CD4-positive, CD25-positive, alpha-beta regulatory T cell (primary cell): Measurements from ENCODE around the gene ZBTB42. TPM values are rescaled to one million over a fixed set of nuclear protein-coding genes. Genes with fewer than 3 reads are reported as not detected.

Experiments used
- ATAC-seq, 2 donors: fragments of 150-1000 bp; cut with Tn5 transposase; one replicate each; pipeline ENCODE4 v1.10.0; 2021; ENCODE audit warnings: low read depth in 2 of 2, moderate number of reproducible peaks in 2 of 2, moderate library complexity in 1 of 2
- DNase-seq, 3 donors: peaks; one replicate each; pipeline versions ENCODE4 v3.0.0 to v3.0.0-alpha.2; 2012 to 2022; ENCODE audit warnings: mixed read lengths in 1 of 3
- H3K27ac ChIP-seq: one replicate; pipeline ENCODE4 v1.7.0; 2013; ENCODE audit warnings: mild to moderate bottlenecking, low read length; ENCODE audit not compliant: insufficient read depth, poor library complexity, severe bottlenecking
- H3K27me3 ChIP-seq: one replicate; pipeline ENCODE4 v1.7.0; 2013; ENCODE audit warnings: low read length; ENCODE audit not compliant: control insufficient read depth, insufficient read depth
- H3K36me3 ChIP-seq: one replicate; pipeline ENCODE4 v1.7.0; 2013; ENCODE audit warnings: mild to moderate bottlenecking, low read length, moderate library complexity; ENCODE audit not compliant: control insufficient read depth, insufficient read depth
- H3K4me1 ChIP-seq: 2 replicates; pipeline ENCODE4 v1.7.0; 2013; ENCODE audit warnings: mild to moderate bottlenecking, low read length; ENCODE audit not compliant: insufficient read depth, control insufficient read depth, poor library complexity, severe bottlenecking
- H3K4me3 ChIP-seq: one replicate; pipeline ENCODE4 v1.7.0; 2013; ENCODE audit warnings: low read depth, mild to moderate bottlenecking, low read length, moderate library complexity
- H3K9me3 ChIP-seq, 2 experiments: 1 replicate in 1 of 2; 2 replicates in 1 of 2; pipeline ENCODE4 v1.7.0; 2013; ENCODE audit warnings: low read length in 2 of 2, mild to moderate bottlenecking in 1 of 2, moderate library complexity in 1 of 2; ENCODE audit not compliant: control insufficient read depth in 2 of 2
- H3K27ac Mint-ChIP-seq, 3 donors: one replicate each; pipeline ENCODE4 v1.8.0; 2020 to 2022; ENCODE audit warnings: mild to moderate bottlenecking in 3 of 3, mixed read lengths in 3 of 3, moderate library complexity in 2 of 3
- H3K27me3 Mint-ChIP-seq: one replicate; pipeline ENCODE4 v1.8.0; 2022; ENCODE audit warnings: mild to moderate bottlenecking, mixed read lengths
- H3K36me3 Mint-ChIP-seq: one replicate; pipeline ENCODE4 v1.8.0; 2020; ENCODE audit warnings: mixed read lengths
- H3K4me1 Mint-ChIP-seq, 4 donors: one replicate each; pipeline ENCODE4 v1.8.0; 2020 to 2022; ENCODE audit warnings: mixed read lengths in 4 of 4, mild to moderate bottlenecking in 1 of 4
- H3K4me3 Mint-ChIP-seq, 4 donors: one replicate each; pipeline ENCODE4 v1.8.0; 2020 to 2022; ENCODE audit warnings: mild to moderate bottlenecking in 4 of 4, mixed read lengths in 4 of 4, moderate library complexity in 3 of 4
- H3K9me3 Mint-ChIP-seq, 7 donors: one replicate each; pipeline ENCODE4 v1.8.0; 2020 to 2022; ENCODE audit warnings: mixed read lengths in 7 of 7, mild to moderate bottlenecking in 3 of 7, moderate library complexity in 2 of 7
- polyA plus RNA-seq, 4 donors: library from polyadenylated mRNA; unstranded; fragments of 300-500 nt; fragmentation: Illumina TruSeq; gene quantifications; one replicate each; pipeline ENCODE4 v1.2.3, GENCODE V29; 2021
- total RNA-seq: library from RNA; stranded (reverse); gene quantifications from one replicate; pipeline ENCODE4 v1.2.3, GENCODE V29; 2022

Gene ZBTB42
- total RNA-seq: 3.6 TPM
- 1 to 10 TPM; 1.3 to 2.1 (median 1.9) TPM for polyA plus RNA-seq

DNA sequence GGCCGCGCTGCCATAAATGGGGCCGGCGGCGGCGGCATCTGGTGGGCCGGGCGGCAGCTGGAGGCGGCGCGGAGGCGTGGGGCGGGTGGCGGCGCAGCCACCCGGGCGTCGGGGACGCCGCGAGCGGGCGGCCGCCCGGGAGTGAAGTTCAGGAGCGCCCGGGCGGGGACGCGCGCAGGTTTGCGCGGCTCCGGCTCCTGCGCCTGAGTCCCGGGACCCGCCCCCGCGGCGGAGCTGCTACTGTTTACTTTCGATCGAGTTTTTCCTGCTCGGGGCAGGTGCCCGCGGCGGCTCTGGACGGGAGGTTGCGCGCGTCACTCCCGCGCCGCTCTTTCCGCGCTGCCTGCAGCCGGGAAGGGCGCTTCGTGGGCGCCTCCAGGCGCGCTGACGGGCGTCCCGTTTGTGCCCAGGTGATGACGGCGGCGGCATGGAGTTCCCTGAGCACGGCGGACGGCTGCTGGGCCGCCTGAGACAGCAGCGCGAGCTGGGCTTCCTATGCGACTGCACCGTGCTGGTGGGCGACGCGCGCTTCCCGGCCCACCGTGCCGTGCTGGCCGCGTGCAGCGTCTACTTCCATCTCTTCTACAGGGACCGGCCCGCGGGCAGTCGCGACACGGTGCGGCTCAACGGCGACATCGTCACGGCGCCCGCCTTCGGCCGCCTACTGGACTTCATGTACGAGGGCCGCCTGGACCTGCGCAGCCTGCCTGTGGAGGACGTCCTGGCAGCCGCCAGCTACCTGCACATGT, at the start of gene ZBTB42:
ZBTB42 (plus strand) TSS at position 331 of the 749 bp plus-strand sequence; CDS start at position 428, 97 bp downstream.
- H3K4me3 ChIP-seq: peak within 1 kb of the TSS; percentile 43
- H3K36me3 ChIP-seq: no peaks in the 10 kb centered on the region
- DNase-seq (peak; percentile 62 to 76 (median 68)), ATAC-seq (peak; percentile 42 to 46)
- no peaks in the 10 kb centered on the region for H3K36me3 Mint-ChIP-seq
- no peaks in the 10 kb centered on the region for H3K9me3 Mint-ChIP-seq
- H3K4me1 Mint-ChIP-seq: peaks cover 0 to 44% (median 6%) of the 10 kb centered on the region in 4 donors
- no peaks in the 10 kb centered on the region for H3K27me3 ChIP-seq
- H3K27ac Mint-ChIP-seq: peak within 1 kb of the TSS; percentile 73 to 88 (median 86)
- H3K9me3 ChIP-seq: no peaks in the 10 kb centered on the region
- H3K27me3 Mint-ChIP-seq: no peaks in the 10 kb centered on the region
- H3K4me1 ChIP-seq: peaks cover 28% of the 10 kb centered on the region
- H3K4me3 Mint-ChIP-seq: peak within 1 kb of the TSS; percentile 84 to 93 (median 92)
- peak within 1 kb of the TSS; percentile 74 for H3K27ac ChIP-seq

DNA sequence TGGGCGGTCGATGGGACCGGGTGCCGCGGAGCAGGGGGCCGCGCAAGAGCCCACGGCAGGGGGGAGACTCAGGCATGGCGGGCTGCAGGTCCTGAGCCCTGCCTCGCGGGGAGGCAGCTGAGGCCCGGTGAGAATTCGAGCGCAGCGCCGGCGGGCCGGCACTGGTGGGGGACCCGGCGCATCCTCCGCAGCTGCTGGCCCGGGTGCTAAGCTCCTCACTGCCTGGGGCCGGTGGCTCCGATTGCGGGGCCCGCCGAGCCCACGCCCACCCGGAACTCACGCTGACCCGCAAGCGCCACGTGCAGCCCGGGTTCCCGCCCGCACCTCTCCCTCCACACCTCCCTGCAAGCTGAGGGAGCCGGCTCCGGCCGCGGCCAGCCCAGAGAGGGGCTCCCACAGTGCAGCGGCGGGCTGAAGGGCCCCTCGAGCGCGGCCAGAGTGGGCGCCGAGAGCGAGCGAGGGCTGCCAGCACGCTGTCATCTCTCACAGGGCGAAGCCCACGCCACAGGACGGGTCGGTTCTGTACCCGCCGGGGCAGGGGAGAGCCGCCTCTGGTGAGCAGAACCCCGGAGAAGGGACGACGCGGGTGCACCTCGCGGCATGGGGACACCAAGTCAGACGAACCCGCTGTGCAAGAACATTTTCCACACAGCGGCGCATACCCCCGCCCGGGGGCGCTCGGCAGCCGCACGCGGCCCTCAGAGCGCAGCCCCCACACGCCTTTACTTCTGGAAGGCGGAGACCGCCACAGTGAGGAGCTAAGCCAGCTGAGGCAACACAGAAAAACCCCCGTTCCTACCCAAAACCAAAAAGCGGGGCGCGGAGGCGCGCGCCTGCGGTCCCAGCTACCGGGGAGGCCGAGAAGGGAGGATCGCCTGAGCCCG, 49.1 kb upstream of the ZBTB42 start:
- Mint-ChIP-seq H3K36me3 (peaks cover 4% of the 10 kb centered on the region), H3K9me3 (no peaks in the 10 kb centered on the region), H3K27ac (peak overlapping the region in 2 of 3 donors; percentile 94 to 97), H3K4me1 (peaks cover 0 to 47% (median 17%) of the 10 kb centered on the region in 4 donors), H3K4me3 (peak overlapping the region; percentile 92 to 99 (median 94)), H3K27me3 (no peaks in the 10 kb centered on the region)
- peaks cover 35% of the 10 kb centered on the region for H3K4me1 ChIP-seq
- peaks cover 15% of the 10 kb centered on the region for H3K36me3 ChIP-seq
- ATAC-seq (no peak), DNase-seq (no peak)
- no peaks in the 10 kb centered on the region for H3K27me3 ChIP-seq
- peak overlapping the region; percentile 81 for H3K4me3 ChIP-seq
- H3K9me3 ChIP-seq: no peaks in the 10 kb centered on the region
- peak overlapping the region; percentile 92 for H3K27ac ChIP-seq

DNA sequence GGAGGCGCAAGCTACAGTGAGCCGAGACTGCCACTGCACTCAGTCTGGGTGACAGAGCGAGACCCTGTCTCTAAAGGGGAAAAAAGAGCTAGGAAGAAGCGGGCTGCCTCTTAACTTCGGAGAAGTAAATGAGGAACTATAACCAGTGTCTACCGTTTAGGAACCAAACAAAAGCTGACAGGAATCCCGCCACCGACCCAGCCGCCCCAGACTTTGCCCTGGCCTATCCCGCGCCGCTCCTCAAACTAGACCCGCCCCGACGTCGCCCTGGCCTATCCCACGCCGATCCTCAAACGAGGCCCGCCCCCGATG, 48.5 kb upstream of the ZBTB42 start:
- Histone ChIP-seq H3K4me1 (peaks cover 37% of the 10 kb centered on the region), H3K27me3 (no peaks in the 10 kb centered on the region), H3K9me3 (no peaks in the 10 kb centered on the region), H3K27ac (peak overlapping the region; percentile 92), H3K4me3 (peak overlapping the region; percentile 81), H3K36me3 (peaks cover 19% of the 10 kb centered on the region)
- Mint-ChIP-seq H3K4me3 (peak overlapping the region; percentile 92 to 99 (median 94)), H3K27ac (peak overlapping the region in 2 of 3 donors; percentile 94 to 97), H3K9me3 (no peaks in the 10 kb centered on the region), H3K27me3 (no peaks in the 10 kb centered on the region), H3K36me3 (peaks cover 8% of the 10 kb centered on the region), H3K4me1 (peaks cover 0 to 52% (median 17%) of the 10 kb centered on the region in 4 donors)
- DNase-seq: no peak
- ATAC-seq: no peak

DNA sequence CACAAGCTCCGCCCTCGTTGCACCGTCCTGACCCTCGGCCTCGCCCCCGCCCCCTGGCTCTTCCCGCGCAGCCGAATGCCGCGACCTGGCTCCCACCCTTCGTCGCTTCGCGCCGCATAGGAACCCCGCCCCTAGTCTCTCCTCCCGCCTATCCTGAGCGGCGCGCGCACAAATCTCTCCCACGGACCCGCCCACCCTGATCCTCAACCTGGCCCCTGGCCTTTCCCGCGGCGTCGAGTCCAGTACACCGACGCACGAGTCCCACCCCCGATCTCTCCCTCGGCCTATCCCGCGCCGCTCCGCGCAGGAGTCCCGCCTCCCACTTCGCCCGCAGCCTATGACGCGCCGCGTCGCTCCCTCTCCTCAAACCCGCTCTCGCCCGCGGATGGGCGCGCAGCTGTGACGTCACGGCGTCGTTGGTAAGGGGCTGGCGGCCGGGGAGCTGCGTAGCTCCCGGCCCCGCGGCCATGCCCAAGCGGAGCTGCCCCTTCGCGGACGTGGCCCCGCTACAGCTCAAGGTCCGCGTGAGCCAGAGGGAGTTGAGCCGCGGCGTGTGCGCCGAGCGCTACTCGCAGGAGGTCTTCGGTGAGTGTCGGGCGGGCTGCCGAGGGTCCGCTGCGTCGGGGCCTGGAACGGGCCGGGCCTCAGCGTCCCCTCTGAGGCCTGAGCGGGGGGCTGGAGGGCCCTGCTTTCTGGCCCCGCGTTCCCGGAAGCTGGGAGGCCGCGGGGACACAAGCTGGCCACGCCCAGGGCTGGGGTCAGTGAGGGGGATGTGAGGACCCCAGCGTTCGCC, 48.0 kb upstream of the ZBTB42 start, which contains the start of gene SIVA1:
SIVA1 (plus strand) TSS at position 413 of the 793 bp plus-strand sequence; CDS start at position 468, 55 bp downstream.
- peak within 1 kb of the TSS; percentile 92 for H3K27ac ChIP-seq
- H3K4me1 ChIP-seq: peaks cover 37% of the 10 kb centered on the region
- peaks cover 25% of the 10 kb centered on the region for H3K36me3 ChIP-seq
- H3K4me3 ChIP-seq: peak within 1 kb of the TSS; percentile 81
- Mint-ChIP-seq H3K27me3 (no peaks in the 10 kb centered on the region), H3K4me1 (peaks cover 0 to 55% (median 17%) of the 10 kb centered on the region in 4 donors), H3K4me3 (peak within 1 kb of the TSS; percentile 92 to 99 (median 94)), H3K9me3 (no peaks in the 10 kb centered on the region), H3K36me3 (peaks cover 8% of the 10 kb centered on the region), H3K27ac (peak within 1 kb of the TSS; percentile 93 to 97 (median 94))
- H3K9me3 ChIP-seq: no peaks in the 10 kb centered on the region
- no peaks in the 10 kb centered on the region for H3K27me3 ChIP-seq
- ATAC-seq (peak; percentile 90 to 91), DNase-seq (peak; percentile 99 to 100 (median 99))

DNA sequence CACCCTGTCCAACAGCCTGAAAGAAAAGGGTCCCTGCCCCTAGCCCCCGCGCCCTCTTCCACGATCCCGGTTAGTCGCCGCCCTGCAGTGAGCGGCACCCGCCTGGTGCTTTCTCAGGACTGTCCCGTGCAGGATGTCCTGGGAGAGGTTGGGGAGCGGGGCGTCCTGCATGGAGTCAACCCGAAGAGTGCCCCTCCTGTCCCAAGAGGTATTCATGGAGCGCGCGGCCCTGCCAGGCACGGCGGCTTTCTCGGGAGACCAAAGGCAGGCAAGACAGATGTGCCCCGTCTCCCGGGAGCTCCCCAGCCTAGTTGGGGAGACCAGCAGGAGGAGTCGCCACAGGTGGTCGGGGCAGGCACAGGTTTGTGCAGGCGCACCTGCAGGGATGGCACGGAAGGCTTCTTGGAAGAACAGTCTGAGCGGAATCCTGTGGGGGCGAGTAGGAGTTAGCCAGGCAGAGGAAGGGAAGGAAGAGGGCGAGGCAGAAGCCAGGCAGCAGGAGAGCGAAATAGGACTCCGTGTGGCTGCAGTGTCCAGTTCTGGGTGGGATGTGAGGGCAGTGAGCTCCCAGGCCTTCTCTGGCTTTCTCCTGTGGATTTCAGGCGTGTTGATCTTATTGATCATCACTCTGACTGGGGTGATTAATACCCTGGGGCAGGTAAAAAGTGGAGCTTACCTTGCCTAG, 47.2 kb upstream of the ZBTB42 start:
- Histone ChIP-seq H3K4me3 (peak overlapping the region; percentile 76), H3K27me3 (no peaks in the 10 kb centered on the region), H3K4me1 (peaks cover 37% of the 10 kb centered on the region), H3K36me3 (peaks cover 29% of the 10 kb centered on the region), H3K9me3 (no peaks in the 10 kb centered on the region), H3K27ac (peak overlapping the region; percentile 92)
- Mint-ChIP-seq H3K27me3 (no peaks in the 10 kb centered on the region), H3K4me3 (peak overlapping the region; percentile 92 to 99 (median 94)), H3K9me3 (no peaks in the 10 kb centered on the region), H3K4me1 (peaks cover 0 to 55% (median 17%) of the 10 kb centered on the region in 4 donors), H3K36me3 (peaks cover 8% of the 10 kb centered on the region), H3K27ac (peak overlapping the region; percentile 52 to 94 (median 86))
- ATAC-seq (no peak), DNase-seq (peak; percentile 14 to 27 (median 18))

DNA sequence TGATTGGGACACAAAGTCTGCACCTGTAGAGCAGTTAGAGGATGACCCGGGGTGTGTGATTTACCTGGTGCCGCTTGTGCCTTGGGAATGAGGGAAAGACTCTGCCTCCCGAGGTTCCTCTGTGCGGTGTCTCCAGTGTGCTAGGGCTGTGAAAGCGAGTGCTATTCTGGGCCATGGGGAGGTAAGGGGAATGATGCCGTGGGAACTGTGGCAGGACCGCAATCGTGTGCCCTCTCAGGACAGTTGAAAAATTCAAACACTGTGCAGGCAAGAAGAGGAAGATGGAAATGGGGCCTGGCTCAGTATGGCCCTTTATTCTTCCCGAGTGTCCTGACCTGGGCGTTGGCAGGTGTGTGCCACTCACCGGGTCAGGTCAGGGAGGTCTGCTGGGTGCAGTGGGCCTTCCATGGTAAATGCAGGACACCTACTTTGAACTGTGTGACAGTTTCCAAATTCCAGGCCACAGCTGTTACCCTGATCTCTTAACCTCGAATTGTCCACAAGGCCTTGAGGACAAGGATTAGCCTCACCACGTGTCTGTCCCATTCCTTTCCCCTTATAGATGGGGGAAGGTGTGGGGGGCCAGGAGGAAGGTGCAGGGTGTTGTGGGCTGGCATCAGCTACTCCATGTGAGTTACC, 46.6 kb upstream of the ZBTB42 start:
- peaks cover 37% of the 10 kb centered on the region for H3K4me1 ChIP-seq
- H3K27ac ChIP-seq: peak overlapping the region; percentile 92
- no peaks in the 10 kb centered on the region for H3K9me3 Mint-ChIP-seq
- peaks cover 35% of the 10 kb centered on the region for H3K36me3 ChIP-seq
- no peaks in the 10 kb centered on the region for H3K9me3 ChIP-seq
- H3K4me1 Mint-ChIP-seq: peaks cover 0 to 55% (median 17%) of the 10 kb centered on the region in 4 donors
- peak overlapping the region; percentile 76 for H3K4me3 ChIP-seq
- no peaks in the 10 kb centered on the region for H3K27me3 Mint-ChIP-seq
- ATAC-seq: no peak
- peaks cover 10% of the 10 kb centered on the region for H3K36me3 Mint-ChIP-seq
- DNase-seq: no peak
- H3K4me3 Mint-ChIP-seq: peak overlapping the region; percentile 92 to 99 (median 94)
- H3K27ac Mint-ChIP-seq: peak overlapping the region in 2 of 3 donors; percentile 86 to 94
- no peaks in the 10 kb centered on the region for H3K27me3 ChIP-seq
